Nucleus accumbens (tissue), 56 donors: ENCODE results near the gene MBD5.
"Not testable (repeated sequence)": the region's sequence is repeated elsewhere in the genome, so short reads cannot be mapped to it uniquely, and the experiment has no call there.

Experiments
- DNase-seq, 56 donors: peaks; one replicate each; lab custom pipeline; 2025; lab: John Stamatoyannopoulos, UW

MBD5 gene

GRCh38 chr2:148533004-148533403 is 512.1 kb downstream of the MBD5 start:
- no peak for DNase-seq

DNA sequence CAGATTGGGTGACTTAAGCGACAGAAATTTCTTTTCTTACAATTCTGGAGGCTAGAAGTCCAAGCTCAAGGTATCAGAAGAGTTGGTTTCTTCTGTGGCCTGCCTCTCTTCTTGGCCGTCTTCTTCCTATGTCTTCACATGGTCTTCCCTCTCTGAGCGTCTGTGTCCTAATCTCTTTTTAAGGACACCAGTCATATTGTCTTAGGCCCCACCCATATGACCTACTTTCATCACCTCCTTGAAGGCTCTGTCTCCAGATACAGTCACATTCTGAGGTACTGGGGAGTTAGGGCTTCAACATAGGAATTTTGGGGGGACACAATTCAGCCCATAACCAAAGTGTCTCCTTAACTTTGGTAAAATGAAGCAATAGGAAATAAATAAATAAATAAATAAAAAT is 512.8 kb downstream of the MBD5 start:
- DNase-seq = no peak

GRCh38 chr2:148534416-148535204 is 513.7 kb downstream of the MBD5 start:
- peak in 4 of 56 donors; percentile 10 to 31 (median 16) for DNase-seq

DNA sequence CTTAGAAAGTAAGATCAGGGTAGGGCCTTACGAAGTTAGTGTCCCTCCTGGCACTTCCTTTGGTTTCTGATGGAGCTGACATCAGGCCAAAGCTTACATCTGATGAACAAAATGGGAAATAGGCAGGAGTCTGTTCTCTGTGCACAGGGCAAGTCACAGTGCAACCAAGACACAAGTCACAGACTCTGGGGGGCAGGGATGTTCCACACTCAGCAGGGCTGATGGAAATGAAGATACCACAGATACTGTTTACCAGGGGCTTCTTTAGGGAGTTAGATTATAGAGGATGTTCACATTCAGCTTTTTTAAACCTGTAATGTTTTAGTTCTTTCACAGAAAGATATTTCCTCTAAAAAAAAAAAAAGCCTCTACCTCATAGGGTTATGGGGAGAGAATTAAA is 517.5 kb downstream of the MBD5 start:
- no peak for DNase-seq

- no peak for DNase-seq
These were observed 519.1 kb downstream of the MBD5 start for GRCh38 chr2:148540022-148540421.

- no peak for DNase-seq
These were observed 520.9 kb downstream of the MBD5 start for GRCh38 chr2:148541792-148542191.

- no peak for DNase-seq
These were observed 521.7 kb downstream of the MBD5 start for GRCh38 chr2:148542614-148543013.

- DNase-seq = not testable (repeated sequence)
These were observed 522.2 kb downstream of the MBD5 start for GRCh38 chr2:148543088-148543540.

DNA sequence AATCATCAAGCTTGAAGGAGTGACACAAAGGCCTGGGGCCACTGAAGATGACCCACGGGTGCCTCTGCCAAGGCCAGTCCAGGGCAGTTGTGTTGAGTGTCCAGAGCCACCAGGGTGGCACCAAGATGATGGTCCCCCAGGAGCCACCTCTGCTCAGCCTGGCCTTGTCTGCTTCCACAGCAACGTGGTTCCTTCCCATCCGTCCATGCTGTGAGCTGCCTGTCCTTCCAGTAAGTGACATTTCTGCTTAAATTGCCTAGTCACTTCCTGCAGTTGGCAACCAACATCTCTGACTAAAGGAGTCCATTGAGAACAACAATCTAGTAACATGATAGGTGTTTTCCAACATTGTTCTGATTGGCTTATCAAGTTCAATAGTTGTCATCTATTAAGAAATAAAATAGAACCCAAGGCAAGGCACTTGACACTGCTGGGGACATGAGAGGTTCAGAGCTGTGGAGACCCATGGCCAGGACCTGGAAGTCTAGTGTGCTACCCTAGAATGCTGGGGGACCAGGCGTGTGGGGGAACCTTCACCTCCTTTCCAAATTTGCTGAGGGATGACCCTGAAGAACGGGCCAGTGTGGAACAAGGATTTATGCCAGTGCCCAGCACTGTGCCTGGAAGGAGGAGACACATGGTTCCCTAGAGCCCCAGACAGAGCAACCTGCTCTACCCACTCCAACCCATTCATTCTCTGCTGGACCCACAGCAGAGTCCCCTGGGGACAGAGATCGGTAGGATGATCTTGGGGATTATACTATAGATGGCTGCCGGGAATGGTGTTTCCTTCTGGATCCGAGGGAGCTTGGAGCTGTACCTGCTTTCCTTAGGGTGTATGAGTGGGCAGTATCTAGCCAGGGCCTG is 524.7 kb downstream of the MBD5 start:
- no peak for DNase-seq

- DNase-seq = no peak
These were observed 525.4 kb downstream of the MBD5 start for GRCh38 chr2:148546270-148546669.

GRCh38 chr2:148548716-148549400 is 528.0 kb downstream of the MBD5 start:
- DNase-seq = no peak

DNA sequence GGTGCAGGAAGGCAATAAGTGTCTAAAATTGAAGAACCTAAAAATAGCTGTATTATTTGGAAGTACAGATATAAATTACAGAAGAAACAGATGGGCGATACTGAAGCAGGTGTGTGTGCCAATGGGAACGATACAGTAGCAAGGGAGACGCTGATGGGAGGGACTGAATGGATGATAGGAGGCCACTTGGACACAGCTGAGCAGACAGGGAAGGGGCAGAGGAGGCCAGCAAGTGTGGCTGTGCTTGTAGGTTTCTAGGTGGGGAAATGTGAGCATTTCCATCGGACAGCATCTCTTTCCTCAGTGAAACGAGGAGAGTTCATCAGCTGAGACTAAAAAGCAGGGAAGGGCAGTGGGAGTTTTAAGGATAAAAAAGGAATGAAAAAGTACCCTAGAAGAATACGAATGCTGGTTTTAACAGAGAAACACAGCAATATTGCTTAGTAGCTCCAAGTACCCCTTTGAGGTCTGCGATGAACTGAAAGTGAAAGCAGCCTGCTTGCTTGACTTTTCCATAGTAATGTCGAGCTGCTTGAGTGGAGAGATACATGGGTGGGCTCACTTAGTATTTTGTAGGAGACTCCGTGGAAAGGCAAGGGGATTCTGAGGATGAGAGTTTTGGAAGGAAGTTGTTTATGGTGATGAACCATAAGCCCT is 531.9 kb downstream of the MBD5 start:
- no peak for DNase-seq

GRCh38 chr2:148553332-148553887 is 532.5 kb downstream of the MBD5 start:
- no peak for DNase-seq

DNA sequence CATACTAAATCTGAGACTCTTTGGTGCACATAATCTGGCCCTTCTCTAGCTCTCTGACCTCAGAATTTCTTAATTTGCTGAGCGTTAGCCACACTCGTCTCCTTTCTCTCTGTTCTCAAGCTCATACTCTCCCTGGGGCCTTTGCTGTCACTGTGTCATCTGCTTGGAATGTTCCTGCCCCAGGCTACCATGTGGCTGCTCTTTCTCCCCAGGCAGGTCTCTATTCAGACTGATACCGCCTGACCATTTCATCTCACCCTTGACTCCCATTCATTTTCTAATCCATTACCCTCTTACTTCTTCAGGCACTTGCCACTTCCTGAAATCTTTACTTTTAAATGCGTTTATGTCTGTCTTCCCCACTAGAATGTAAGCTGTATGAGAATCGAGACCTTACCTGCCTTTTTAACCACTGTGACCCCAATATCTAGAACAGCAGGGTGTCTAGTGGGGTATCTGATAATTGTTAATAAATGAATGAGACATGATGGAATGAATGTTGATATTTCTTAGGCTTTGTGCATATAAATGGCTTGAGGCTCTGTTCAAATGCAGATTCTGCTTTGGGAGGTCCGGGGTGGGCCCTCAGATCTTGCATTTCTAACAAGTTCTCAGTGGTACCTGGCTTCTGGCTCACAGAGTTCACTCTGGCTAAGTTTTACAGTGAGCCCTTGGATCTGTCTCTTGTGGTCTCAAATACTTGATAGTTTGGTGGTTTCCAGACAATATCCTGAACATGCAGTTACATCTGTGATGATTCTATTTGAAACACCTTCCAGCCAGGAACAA is 533.8 kb downstream of the MBD5 start:
- no peak for DNase-seq

DNA sequence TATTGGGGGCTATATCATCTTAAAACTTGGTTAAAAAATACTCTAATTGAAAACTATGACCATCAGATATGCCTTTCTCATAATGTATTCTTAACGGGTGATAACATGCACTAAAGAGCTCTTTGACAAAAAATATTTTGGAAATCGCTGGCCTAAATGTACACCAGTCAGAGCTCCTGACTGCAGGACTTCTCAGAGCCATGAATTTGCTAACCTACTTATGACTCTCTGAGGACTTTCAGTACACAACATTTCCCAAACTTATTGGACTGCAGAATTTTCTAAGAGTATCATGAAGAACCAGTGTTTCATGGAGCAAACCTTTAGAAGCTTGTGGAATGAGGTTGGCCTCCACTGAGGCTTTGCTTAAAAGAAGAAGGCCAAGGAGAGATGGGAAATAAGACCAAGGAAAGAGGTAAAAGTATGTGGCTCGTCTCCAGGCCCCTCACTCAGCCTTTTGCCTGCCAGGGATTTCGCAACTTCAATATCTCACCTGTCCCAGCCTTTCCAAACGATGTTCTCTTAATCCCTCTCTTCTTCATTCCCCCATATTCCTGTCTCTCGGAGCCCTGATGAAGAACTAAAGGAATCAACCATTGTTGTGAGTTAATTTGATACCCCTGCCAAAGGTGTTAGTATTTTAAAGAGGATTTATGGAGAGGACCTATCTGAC is 534.9 kb downstream of the MBD5 start:
- DNase-seq = no peak

DNA sequence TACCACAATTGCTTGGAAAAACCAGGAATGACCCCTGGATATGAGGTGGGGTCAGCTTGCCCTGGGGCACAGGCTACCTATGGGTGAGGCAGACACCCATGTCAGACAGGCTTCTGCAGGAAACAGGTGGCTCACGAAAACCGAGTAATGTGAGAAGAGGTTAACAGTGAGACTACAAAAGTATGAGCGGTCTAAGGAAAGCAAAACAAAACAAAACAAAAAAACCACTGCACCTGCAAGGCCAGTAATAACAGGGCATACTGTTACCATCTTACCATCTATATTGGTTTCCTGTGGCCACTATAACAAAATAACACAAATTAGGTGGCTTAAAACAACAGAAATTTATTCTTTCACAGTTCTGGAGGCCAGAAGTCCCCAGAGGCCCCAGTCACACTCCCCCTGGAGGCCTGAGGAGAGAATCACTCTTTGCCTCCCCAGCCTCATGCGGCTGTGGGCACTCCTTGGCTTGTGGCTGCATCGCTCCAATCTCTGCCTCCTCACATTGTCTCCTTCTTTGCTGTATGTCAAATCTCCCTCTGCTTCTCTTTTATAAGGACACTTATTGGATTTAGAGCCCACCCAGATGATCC is 537.0 kb downstream of the MBD5 start:
- DNase-seq = no peak

- no peak for DNase-seq
These were observed 539.6 kb downstream of the MBD5 start for GRCh38 chr2:148560496-148560895.

GRCh38 chr2:148561389-148561788 is 540.5 kb downstream of the MBD5 start:
- DNase-seq = no peak
